HCT116 (cell line): ENCODE data around the gene LMNA.

Experiments used
- POLR2A ChIP-seq: IDR thresholded peaks from 2 replicates; pipeline ENCODE4 v1.7.0; 2011; ENCODE audit warnings: borderline replicate concordance; ENCODE audit not compliant: insufficient read depth, insufficient read length; ENCODE audit errors: extremely low read depth
- SIN3A ChIP-seq: IDR thresholded peaks from 2 replicates; pipeline ENCODE4 v1.6.1; 2012; ENCODE audit warnings: low read depth
- TCF7L2 ChIP-seq: IDR thresholded peaks from 2 replicates; pipeline ENCODE4 v1.7.0; 2011; ENCODE audit warnings: borderline replicate concordance, inconsistent platforms; ENCODE audit not compliant: insufficient read depth, insufficient read length; ENCODE audit errors: extremely low read depth
- YY1 ChIP-seq: IDR thresholded peaks from 2 replicates; pipeline ENCODE4 v1.6.1; 2011; ENCODE audit warnings: low read length, low read depth, moderate library complexity, mild to moderate bottlenecking; ENCODE audit not compliant: insufficient replicate concordance; ENCODE audit errors: extremely low read depth
- TF ChIP-seq, protein P1 (sequence below), 3 experiments: fragments of 200-600 bp in 1 of 3; sonication (generic) in 1 of 3; IDR thresholded peaks in 2 of 3; conservative IDR thresholded peaks in 1 of 3; 2 replicates each; pipeline ENCODE4 v1.5.1; 2012 to 2017; ENCODE audit warnings: low read depth in 2 of 3, low read length in 2 of 3, antibody characterized with exemption in 1 of 3, borderline replicate concordance in 1 of 3, control low read depth in 1 of 3, mild to moderate bottlenecking in 1 of 3, mixed read lengths in 1 of 3, mixed run types in 1 of 3, moderate library complexity in 1 of 3; ENCODE audit not compliant: insufficient read depth in 1 of 3

DNA sequence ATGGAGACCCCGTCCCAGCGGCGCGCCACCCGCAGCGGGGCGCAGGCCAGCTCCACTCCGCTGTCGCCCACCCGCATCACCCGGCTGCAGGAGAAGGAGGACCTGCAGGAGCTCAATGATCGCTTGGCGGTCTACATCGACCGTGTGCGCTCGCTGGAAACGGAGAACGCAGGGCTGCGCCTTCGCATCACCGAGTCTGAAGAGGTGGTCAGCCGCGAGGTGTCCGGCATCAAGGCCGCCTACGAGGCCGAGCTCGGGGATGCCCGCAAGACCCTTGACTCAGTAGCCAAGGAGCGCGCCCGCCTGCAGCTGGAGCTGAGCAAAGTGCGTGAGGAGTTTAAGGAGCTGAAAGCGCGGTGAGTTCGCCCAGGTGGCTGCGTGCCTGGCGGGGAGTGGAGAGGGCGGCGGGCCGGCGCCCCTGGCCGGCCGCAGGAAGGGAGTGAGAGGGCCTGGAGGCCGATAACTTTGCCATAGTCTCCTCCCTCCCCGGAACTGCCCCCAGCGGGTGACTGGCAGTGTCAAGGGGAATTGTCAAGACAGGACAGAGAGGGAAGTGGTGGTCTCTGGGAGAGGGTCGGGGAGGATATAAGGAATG is 505 bp downstream of the LMNA start:
- TF ChIP-seq POLR2A (no peak), SIN3A (no peak), YY1 (no peak), TCF7L2 (no peak)
- TF ChIP-seq, protein P1, sequence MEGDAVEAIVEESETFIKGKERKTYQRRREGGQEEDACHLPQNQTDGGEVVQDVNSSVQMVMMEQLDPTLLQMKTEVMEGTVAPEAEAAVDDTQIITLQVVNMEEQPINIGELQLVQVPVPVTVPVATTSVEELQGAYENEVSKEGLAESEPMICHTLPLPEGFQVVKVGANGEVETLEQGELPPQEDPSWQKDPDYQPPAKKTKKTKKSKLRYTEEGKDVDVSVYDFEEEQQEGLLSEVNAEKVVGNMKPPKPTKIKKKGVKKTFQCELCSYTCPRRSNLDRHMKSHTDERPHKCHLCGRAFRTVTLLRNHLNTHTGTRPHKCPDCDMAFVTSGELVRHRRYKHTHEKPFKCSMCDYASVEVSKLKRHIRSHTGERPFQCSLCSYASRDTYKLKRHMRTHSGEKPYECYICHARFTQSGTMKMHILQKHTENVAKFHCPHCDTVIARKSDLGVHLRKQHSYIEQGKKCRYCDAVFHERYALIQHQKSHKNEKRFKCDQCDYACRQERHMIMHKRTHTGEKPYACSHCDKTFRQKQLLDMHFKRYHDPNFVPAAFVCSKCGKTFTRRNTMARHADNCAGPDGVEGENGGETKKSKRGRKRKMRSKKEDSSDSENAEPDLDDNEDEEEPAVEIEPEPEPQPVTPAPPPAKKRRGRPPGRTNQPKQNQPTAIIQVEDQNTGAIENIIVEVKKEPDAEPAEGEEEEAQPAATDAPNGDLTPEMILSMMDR (IDR thresholded peaks at IDR 0.05 in 2 of 3, conservative IDR thresholded peaks at IDR 0.05 in 1 of 3; ENCODE audit: borderline replicate concordance in 1 of 3, insufficient read depth in 1 of 3, low read depth in 2 of 3, low read length in 2 of 3), result no peak
